Stimulated activated effector memory CD8-positive, alpha-beta T cell treated with anti-CD3 and anti-CD28 coated beads, Interleukin-12 subunit alpha, Interleukin-12 subunit beta, amount 100 ng/mL, for 72 hours (primary cell): ENCODE data around the gene JOSD1.
A peak's percentile ranks its signal among the peaks of the same experiment; 100 is the strongest.

Experiments used
- ATAC-seq: fragments of 150-1000 bp; cut with Tn5 transposase; 2 replicates; pipeline ENCODE4 v1.10.0; 2021
- DNase-seq, 2 donors: peaks; one replicate each; pipeline ENCODE4 v3.0.0; 2021 to 2022; ENCODE audit warnings: low spot score in 2 of 2
- H3K27ac Mint-ChIP-seq: one replicate; pipeline ENCODE4 v1.8.0; 2022; ENCODE audit warnings: mild to moderate bottlenecking, mixed read lengths
- H3K36me3 Mint-ChIP-seq: one replicate; pipeline ENCODE4 v1.8.0; 2022; ENCODE audit warnings: mild to moderate bottlenecking, mixed read lengths
- H3K4me1 Mint-ChIP-seq: one replicate; pipeline ENCODE4 v1.8.0; 2022; ENCODE audit warnings: mixed read lengths
- H3K4me3 Mint-ChIP-seq: one replicate; pipeline ENCODE4 v1.8.0; 2022; ENCODE audit warnings: mild to moderate bottlenecking, mixed read lengths
- H3K9me3 Mint-ChIP-seq: one replicate; pipeline ENCODE4 v1.8.0; 2022; ENCODE audit warnings: mixed read lengths

JOSD1 gene

DNA sequence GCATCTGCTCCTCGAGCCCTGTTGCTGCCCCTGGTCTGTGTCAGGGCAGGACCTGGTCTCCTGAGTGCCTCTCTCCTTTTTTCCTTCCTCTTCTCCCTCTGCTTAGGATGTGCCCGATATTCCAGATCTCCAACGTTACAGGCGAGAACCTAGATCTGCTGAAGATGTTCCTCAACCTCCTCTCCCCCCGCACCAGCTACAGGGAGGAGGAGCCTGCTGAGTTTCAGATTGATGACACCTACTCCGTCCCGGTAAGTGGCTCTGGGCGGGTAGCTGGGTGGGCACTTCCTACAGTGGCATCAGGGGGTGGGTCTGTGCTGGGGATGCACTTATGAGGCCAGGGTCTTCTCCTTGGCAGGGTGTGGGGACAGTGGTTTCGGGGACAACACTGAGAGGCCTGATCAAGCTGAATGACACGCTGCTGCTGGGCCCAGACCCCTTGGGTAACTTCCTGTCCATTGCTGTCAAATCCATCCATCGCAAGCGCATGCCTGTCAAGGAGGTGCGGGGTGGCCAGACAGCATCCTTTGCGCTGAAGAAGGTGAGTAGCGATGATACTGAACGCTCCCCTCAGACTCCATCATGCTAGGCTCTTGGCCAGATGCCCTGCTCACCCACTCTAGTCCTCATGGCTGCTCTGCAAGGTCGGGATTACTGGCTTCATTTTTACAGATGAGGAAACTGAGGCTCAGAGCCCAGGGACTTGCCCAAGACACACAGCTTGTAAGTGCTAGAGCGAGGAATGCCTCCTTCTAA is 25.3 kb upstream of the JOSD1 start:
- peak overlapping the region; percentile 17 for H3K27ac Mint-ChIP-seq
- no peaks in the 10 kb centered on the region for H3K9me3 Mint-ChIP-seq
- H3K4me3 Mint-ChIP-seq: no peak overlapping the region
- DNase-seq: no peak
- peaks cover 100% of the 10 kb centered on the region for H3K36me3 Mint-ChIP-seq
- ATAC-seq: no peak
- peaks cover 32% of the 10 kb centered on the region for H3K4me1 Mint-ChIP-seq

DNA sequence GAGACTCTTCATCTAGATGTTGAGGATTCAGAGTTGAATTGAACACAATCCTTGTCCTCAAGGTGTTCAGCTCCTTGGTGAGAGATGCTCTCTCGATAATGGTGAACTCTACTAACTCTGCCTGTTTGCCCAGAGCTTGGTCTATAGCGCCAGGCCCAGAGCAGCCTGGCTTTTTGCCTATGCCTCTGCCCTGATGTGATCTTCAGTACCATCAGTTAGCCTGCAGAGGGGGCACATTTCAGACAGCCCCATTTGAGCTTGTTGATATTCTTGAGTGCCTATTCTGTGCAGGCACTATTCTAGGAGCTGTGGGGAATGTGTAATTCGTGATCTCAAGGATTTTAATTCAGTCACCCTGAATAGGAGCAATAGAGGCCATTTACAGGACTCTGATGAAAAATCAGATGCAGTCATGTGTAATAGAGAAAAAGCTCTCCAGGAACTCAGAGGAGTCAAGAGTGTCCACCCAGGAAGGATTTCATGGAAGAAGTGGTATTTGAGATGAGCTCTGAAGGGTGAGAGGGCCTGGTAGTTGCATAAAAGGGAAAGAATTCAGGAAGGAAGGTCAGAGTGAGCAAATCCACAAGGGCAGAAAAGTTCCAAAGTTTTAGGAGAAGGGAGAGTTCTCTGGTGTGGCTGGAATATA is 24.3 kb upstream of the JOSD1 start:
- ATAC-seq: peak; percentile 66
- Mint-ChIP-seq H3K9me3 (no peaks in the 10 kb centered on the region), H3K36me3 (peaks cover 100% of the 10 kb centered on the region), H3K4me3 (no peak overlapping the region), H3K4me1 (peaks cover 27% of the 10 kb centered on the region), H3K27ac (peak overlapping the region; percentile 17)
- no peak for DNase-seq

- Mint-ChIP-seq H3K4me1 (peaks cover 25% of the 10 kb centered on the region), H3K9me3 (no peaks in the 10 kb centered on the region), H3K27ac (peak overlapping the region; percentile 45), H3K36me3 (peaks cover 100% of the 10 kb centered on the region), H3K4me3 (no peak overlapping the region)
- DNase-seq (no peak), ATAC-seq (no peak)
These were observed 23.4 kb upstream of the JOSD1 start for GRCh38 chr22:38724176-38724575.

- H3K27ac Mint-ChIP-seq: no peak overlapping the region
- H3K9me3 Mint-ChIP-seq: no peaks in the 10 kb centered on the region
- no peak for DNase-seq
- no peak for ATAC-seq
- H3K36me3 Mint-ChIP-seq: peaks cover 97% of the 10 kb centered on the region
- peaks cover 32% of the 10 kb centered on the region for H3K4me1 Mint-ChIP-seq
- H3K4me3 Mint-ChIP-seq: no peak overlapping the region
These were observed 20.8 kb upstream of the JOSD1 start for GRCh38 chr22:38721551-38721950.

GRCh38 chr22:38720350-38720749 is 19.6 kb upstream of the JOSD1 start:
- H3K4me3 Mint-ChIP-seq: no peak overlapping the region
- peaks cover 97% of the 10 kb centered on the region for H3K36me3 Mint-ChIP-seq
- ATAC-seq (no peak), DNase-seq (no peak)
- no peak overlapping the region for H3K27ac Mint-ChIP-seq
- H3K4me1 Mint-ChIP-seq: peaks cover 36% of the 10 kb centered on the region
- no peaks in the 10 kb centered on the region for H3K9me3 Mint-ChIP-seq

DNA sequence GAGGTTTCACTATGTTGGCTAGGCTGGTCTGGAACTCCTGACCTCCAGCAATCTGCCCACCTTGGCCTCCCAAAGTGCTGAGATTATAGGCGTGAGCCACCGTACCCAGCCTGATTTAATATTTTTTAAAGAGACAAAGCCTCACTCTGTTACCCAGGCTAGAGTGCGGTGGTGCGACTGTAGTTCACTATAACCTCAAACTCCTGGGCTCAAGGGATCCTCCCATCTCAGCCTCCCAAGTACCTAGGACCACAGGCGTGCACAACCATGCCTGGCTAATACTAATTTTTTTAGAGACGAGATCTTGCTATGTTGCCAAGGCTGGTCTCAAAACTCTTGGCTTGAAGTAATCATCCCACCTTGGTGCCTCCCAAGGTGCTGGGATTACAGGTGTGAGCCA is 18.5 kb upstream of the JOSD1 start:
- peaks cover 40% of the 10 kb centered on the region for H3K4me1 Mint-ChIP-seq
- ATAC-seq (no peak), DNase-seq (no peak)
- H3K36me3 Mint-ChIP-seq: peaks cover 97% of the 10 kb centered on the region
- H3K9me3 Mint-ChIP-seq: no peaks in the 10 kb centered on the region
- no peak overlapping the region for H3K27ac Mint-ChIP-seq
- no peak overlapping the region for H3K4me3 Mint-ChIP-seq

DNA sequence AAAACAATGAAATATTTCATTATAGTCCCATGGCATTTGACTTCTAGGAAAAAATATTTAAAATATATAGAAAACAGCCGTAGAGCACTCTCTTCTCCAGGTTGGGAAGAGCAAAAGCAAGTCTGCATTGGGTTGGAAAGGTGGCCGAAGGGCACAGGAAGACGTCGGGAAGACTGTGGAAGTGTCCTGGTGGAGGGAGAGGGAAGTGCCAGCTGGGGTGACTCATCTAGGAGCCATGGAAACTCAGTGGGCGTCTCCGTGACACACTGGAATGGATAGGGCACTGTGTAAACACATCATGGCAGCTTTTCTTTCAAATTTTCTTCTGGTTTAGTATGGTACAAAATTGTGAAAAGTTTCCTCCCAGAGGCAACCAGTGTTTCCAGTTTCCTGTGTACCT is 17.7 kb upstream of the JOSD1 start:
- no peak for ATAC-seq
- Mint-ChIP-seq H3K4me3 (no peak overlapping the region), H3K4me1 (peaks cover 46% of the 10 kb centered on the region), H3K9me3 (no peaks in the 10 kb centered on the region), H3K27ac (peak overlapping the region; percentile 60), H3K36me3 (peaks cover 90% of the 10 kb centered on the region)
- no peak for DNase-seq

GRCh38 chr22:38717244-38717643 is 16.5 kb upstream of the JOSD1 start:
- Mint-ChIP-seq H3K9me3 (no peaks in the 10 kb centered on the region), H3K27ac (peak overlapping the region; percentile 60), H3K36me3 (peaks cover 87% of the 10 kb centered on the region), H3K4me1 (peaks cover 58% of the 10 kb centered on the region), H3K4me3 (no peak overlapping the region)
- ATAC-seq: no peak
- no peak for DNase-seq

GRCh38 chr22:38716826-38717225 is 16.1 kb upstream of the JOSD1 start:
- Mint-ChIP-seq H3K9me3 (no peaks in the 10 kb centered on the region), H3K4me1 (peaks cover 62% of the 10 kb centered on the region), H3K4me3 (no peak overlapping the region), H3K27ac (peak overlapping the region; percentile 60), H3K36me3 (peaks cover 87% of the 10 kb centered on the region)
- ATAC-seq (no peak), DNase-seq (no peak)

DNA sequence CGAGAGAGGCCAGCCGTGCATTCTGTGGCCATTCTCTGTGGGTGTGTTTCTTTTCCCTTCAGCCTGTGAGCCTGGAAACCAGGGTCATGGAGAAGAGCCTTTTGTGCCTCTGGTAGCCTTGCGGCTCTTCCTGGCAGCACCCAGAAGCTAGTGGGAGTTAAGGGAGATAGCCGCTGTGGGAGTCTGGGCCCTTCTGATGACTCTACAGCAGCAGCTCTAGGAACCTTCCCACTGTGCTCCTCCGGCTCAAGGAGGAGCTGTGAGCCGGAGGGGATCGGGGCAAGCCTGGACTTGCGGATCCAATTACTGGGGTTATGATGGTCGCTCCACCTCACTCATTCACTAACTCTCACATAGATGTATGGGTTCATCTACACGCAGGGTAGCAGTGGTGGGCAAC is 15.5 kb upstream of the JOSD1 start:
- Mint-ChIP-seq H3K27ac (peak overlapping the region; percentile 60), H3K4me1 (peaks cover 58% of the 10 kb centered on the region), H3K4me3 (no peak overlapping the region), H3K36me3 (peaks cover 87% of the 10 kb centered on the region), H3K9me3 (no peaks in the 10 kb centered on the region)
- ATAC-seq: no peak
- no peak for DNase-seq

- peaks cover 63% of the 10 kb centered on the region for H3K4me1 Mint-ChIP-seq
- no peak for DNase-seq
- peak overlapping the region; percentile 60 for H3K27ac Mint-ChIP-seq
- no peak for ATAC-seq
- no peak overlapping the region for H3K4me3 Mint-ChIP-seq
- H3K36me3 Mint-ChIP-seq: peaks cover 87% of the 10 kb centered on the region
- no peaks in the 10 kb centered on the region for H3K9me3 Mint-ChIP-seq
These were observed 15.1 kb upstream of the JOSD1 start for GRCh38 chr22:38715852-38716251.

DNA sequence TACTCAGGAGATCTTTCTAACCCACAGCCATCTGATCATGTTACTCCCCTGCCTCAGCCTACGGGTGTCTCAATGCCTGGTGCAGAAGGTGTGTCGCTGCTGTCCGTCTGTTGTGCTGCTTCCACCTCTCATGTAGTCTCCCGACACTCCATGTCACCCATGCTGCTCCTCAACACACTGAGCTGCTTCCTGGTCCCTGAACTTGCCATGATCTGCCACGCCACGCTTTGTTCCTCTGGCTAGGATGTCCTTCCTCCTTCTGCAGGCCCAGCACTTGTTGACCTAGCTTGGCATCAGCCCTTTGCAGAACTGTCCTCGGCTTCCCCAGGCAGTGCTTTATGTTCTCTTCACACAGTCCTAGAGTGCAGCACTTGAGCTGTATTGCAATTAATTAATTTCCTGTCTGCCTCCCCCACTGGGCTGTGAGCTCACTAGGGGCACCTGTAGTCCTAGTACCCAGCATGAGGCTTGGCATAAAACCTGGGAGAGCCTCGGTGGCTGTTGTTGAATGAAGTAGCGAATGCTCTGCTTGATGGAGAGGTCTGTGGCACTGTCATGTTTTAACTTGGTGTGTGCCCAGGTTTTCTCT is 14.5 kb upstream of the JOSD1 start:
- no peaks in the 10 kb centered on the region for H3K9me3 Mint-ChIP-seq

DNA sequence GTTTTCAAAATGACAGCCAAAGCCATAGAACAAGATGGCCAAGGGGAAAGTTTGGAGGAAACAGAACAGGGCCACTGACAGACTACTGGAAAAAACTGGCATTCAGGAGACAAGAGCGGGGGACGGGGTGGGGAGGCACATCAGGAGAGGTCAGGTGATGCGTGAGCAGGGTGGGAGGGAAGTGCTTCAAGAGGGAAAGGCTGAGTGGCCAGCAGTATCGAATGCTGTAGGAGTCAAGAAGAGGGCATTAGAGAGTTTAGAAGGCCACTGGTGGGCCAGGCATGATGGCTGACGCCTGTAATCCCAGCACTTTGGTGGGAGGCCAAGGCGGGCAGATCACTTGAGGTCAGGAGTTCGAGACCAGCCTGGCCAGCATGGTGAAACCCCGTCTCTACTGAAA is 13.2 kb upstream of the JOSD1 start:
- Mint-ChIP-seq H3K4me3 (no peak overlapping the region), H3K4me1 (peaks cover 74% of the 10 kb centered on the region), H3K27ac (peak overlapping the region; percentile 76), H3K36me3 (peaks cover 82% of the 10 kb centered on the region), H3K9me3 (no peaks in the 10 kb centered on the region)
- ATAC-seq: no peak
- DNase-seq: no peak

More for the DNA sequence above, 14.5 kb upstream of the JOSD1 start:
- no peak for ATAC-seq
- no peak for DNase-seq
- Mint-ChIP-seq H3K4me1 (peaks cover 65% of the 10 kb centered on the region), H3K4me3 (no peak overlapping the region), H3K27ac (peak overlapping the region; percentile 60), H3K36me3 (peaks cover 87% of the 10 kb centered on the region)

- ATAC-seq: no peak
- peak overlapping the region; percentile 76 for H3K27ac Mint-ChIP-seq
- H3K4me3 Mint-ChIP-seq: no peak overlapping the region
- DNase-seq: no peak
- no peaks in the 10 kb centered on the region for H3K9me3 Mint-ChIP-seq
- peaks cover 82% of the 10 kb centered on the region for H3K36me3 Mint-ChIP-seq
- peaks cover 79% of the 10 kb centered on the region for H3K4me1 Mint-ChIP-seq
These were observed 11.9 kb upstream of the JOSD1 start for GRCh38 chr22:38712486-38713207.

GRCh38 chr22:38710866-38711265 is 10.1 kb upstream of the JOSD1 start:
- DNase-seq (no peak), ATAC-seq (no peak)
- no peak overlapping the region for H3K4me3 Mint-ChIP-seq
- H3K27ac Mint-ChIP-seq: peak overlapping the region; percentile 71
- peaks cover 71% of the 10 kb centered on the region for H3K36me3 Mint-ChIP-seq
- H3K9me3 Mint-ChIP-seq: no peaks in the 10 kb centered on the region
- peaks cover 79% of the 10 kb centered on the region for H3K4me1 Mint-ChIP-seq
